WTC11 (cell line): ENCODE data around the gene RASSF4.

Source experiments
- ATF3 ChIP-seq: sonication (generic); formaldehyde crosslinking; conservative IDR thresholded peaks from 2 replicates; pipeline ENCODE4 v1.8.1; 2022; ENCODE audit warnings: mild to moderate bottlenecking, missing genetic modification reagents
- CTCF ChIP-seq: fragments of 200-600 bp; IDR thresholded peaks from 2 replicates; pipeline ENCODE4 v1.8.0; 2022; ENCODE audit warnings: antibody characterized with exemption
- E2F5 ChIP-seq: sonication (generic); formaldehyde crosslinking; IDR thresholded peaks from 2 replicates; pipeline ENCODE4 v1.8.1; 2022; ENCODE audit warnings: mild to moderate bottlenecking, moderate library complexity, missing genetic modification reagents

GRCh38 chr10:44967616-44968015 lies 8.0 kb downstream of the RASSF4 start:
- TF ChIP-seq ATF3 (CRISPR knock-in tag): no peak
- no peak for TF ChIP-seq CTCF
- no peak for TF ChIP-seq E2F5
